A549 (cell line): Measurements from ENCODE around the gene NKX6-1. TPM values are rescaled to one million over a fixed set of nuclear protein-coding genes. Genes with fewer than 3 reads are reported as not detected.

ENCODE experiments used
- ATAC-seq, 2 experiments: fragments of 200-7000 bp in 1 of 2; fragments of >200 bp in 1 of 2; cut with Nextera tagmentation in 1 of 2; cut with Tn5 transposase in 1 of 2; 3 replicates each; pipeline versions ENCODE4 v1.8.0 to v1.9.1; 2018 to 2020; ENCODE audit warnings: mild to moderate bottlenecking in 1 of 2, moderate library complexity in 1 of 2
- CTCF ChIA-PET: fragments of 300-600 bp; sonication (Branson Sonifier 250); formaldehyde crosslinking; extraction: SDS; loops from one replicate; lab custom pipeline; 2021; ENCODE audit warnings: antibody characterized with exemption, inconsistent platforms; lab: Yijun Ruan, JAX
- POLR2A ChIA-PET: fragments of 350-600 bp; formaldehyde crosslinking; extraction: SDS; loops from one replicate; lab custom pipeline; 2021; ENCODE audit warnings: antibody characterized with exemption, inconsistent platforms; lab: Yijun Ruan, JAX
- DNase-seq, 2 experiments: peaks; one replicate each; pipeline versions ENCODE4 v3.0.0 to v3.0.0-alpha.2; 2011 to 2016; ENCODE audit warnings: low read depth in 1 of 2, low spot score in 1 of 2
- FAIRE-seq: peaks from 2 replicates; lab custom pipeline; 2011; peaks lifted over from hg19 to GRCh38; lab: Jason Lieb, UNC
- H3K27ac ChIP-seq, 2 experiments: fragments of >200 bp; sonication (Bioruptor Twin); formaldehyde crosslinking; 3 replicates each; pipeline ENCODE4 v1.5.1; 2016 to 2017
- H3K4me1 ChIP-seq: fragments of >200 bp; sonication (Bioruptor Twin); formaldehyde crosslinking; 3 replicates; pipeline ENCODE4 v1.6.1; 2016
- H3K4me2 ChIP-seq: fragments of >200 bp; sonication (Bioruptor Twin); formaldehyde crosslinking; 3 replicates; pipeline ENCODE4 v1.6.1; 2016
- H3K4me3 ChIP-seq: fragments of >200 bp; sonication (Bioruptor Twin); formaldehyde crosslinking; 3 replicates; pipeline ENCODE4 v1.5.1; 2016
- H3K9me3 ChIP-seq: fragments of >200 bp; sonication (Bioruptor Twin); formaldehyde crosslinking; 3 replicates; pipeline ENCODE4 v1.6.1; 2016
- BCL3 ChIP-seq: fragments of >200 bp; sonication (Bioruptor Twin); formaldehyde crosslinking; IDR thresholded peaks from 3 replicates; pipeline ENCODE4 v1.6.1; 2016
- BHLHE40 ChIP-seq: IDR thresholded peaks from 2 replicates; pipeline ENCODE4 v1.6.1; 2012; ENCODE audit warnings: low read depth, low read length, inconsistent platforms
- CEBPB ChIP-seq, 2 experiments: fragments of >200 bp in 1 of 2; sonication (Bioruptor Twin) in 1 of 2; formaldehyde crosslinking in 1 of 2; IDR thresholded peaks; 2 replicates each; pipeline ENCODE4 v1.6.1; 2012 to 2016
- CHD4 ChIP-seq: fragments of 200-600 bp; sonication (generic); IDR thresholded peaks from 2 replicates; pipeline ENCODE4 v1.6.1; 2016; ENCODE audit warnings: antibody characterized with exemption, mild to moderate bottlenecking, borderline replicate concordance
- E2F6 ChIP-seq: IDR thresholded peaks from 2 replicates; pipeline ENCODE4 v1.6.1; 2012; ENCODE audit warnings: low read depth, borderline replicate concordance
- ELK1 ChIP-seq: fragments of 150-350 bp; IDR thresholded peaks from 2 replicates; pipeline ENCODE4 v1.6.1; 2014; ENCODE audit warnings: low read depth, mild to moderate bottlenecking, low read length
- ESRRA ChIP-seq: fragments of 150-350 bp; IDR thresholded peaks from 2 replicates; pipeline ENCODE4 v1.6.1; 2014; ENCODE audit warnings: mild to moderate bottlenecking, low read length, borderline replicate concordance
- FOXS1 ChIP-seq: fragments of 250-450 bp; sonication (Bioruptor Pico); IDR thresholded peaks from 2 replicates; pipeline ENCODE4 v1.5.0; 2020; ENCODE audit warnings: mild to moderate bottlenecking, moderate library complexity
- HES2 ChIP-seq: fragments of >200 bp; sonication (Bioruptor Twin); formaldehyde crosslinking; IDR thresholded peaks from 2 replicates; pipeline ENCODE4 v1.6.1; 2016
- HOXA7 ChIP-seq: fragments of 250-450 bp; sonication (Bioruptor Pico); IDR thresholded peaks from 2 replicates; pipeline ENCODE4 v1.5.0; 2020; ENCODE audit warnings: mild to moderate bottlenecking, moderate library complexity
- HOXB5 ChIP-seq: fragments of 250-450 bp; sonication (Bioruptor Pico); IDR thresholded peaks from 2 replicates; pipeline ENCODE4 v1.5.0; 2020; ENCODE audit warnings: mild to moderate bottlenecking, moderate library complexity
- KDM1A ChIP-seq: fragments of 200-600 bp; sonication (generic); IDR thresholded peaks from 2 replicates; pipeline ENCODE4 v1.6.1; 2016; ENCODE audit warnings: low read depth, mild to moderate bottlenecking
- KDM5A ChIP-seq: fragments of 200-600 bp; sonication (generic); IDR thresholded peaks from 2 replicates; pipeline ENCODE4 v1.6.1; 2016; ENCODE audit warnings: antibody characterized with exemption, mild to moderate bottlenecking
- MAX ChIP-seq: IDR thresholded peaks from 2 replicates; pipeline ENCODE4 v1.6.1; 2012
- PBX3 ChIP-seq: IDR thresholded peaks from 2 replicates; pipeline ENCODE4 v1.6.1; 2012
- PHF8 ChIP-seq: fragments of 200-600 bp; sonication (generic); IDR thresholded peaks from 2 replicates; pipeline ENCODE4 v1.6.1; 2016; ENCODE audit warnings: low read depth, mild to moderate bottlenecking, antibody characterized with exemption, moderate library complexity, borderline replicate concordance
- POLR2A ChIP-seq: IDR thresholded peaks from 2 replicates; pipeline ENCODE4 v1.6.1; 2012; ENCODE audit warnings: mild to moderate bottlenecking, low read length
- POLR2AphosphoS2 ChIP-seq: conservative IDR thresholded peaks from 2 replicates; pipeline ENCODE4 v1.6.1; 2012; ENCODE audit warnings: low read length, improper control_type of control experiment, inconsistent platforms
- RAD21 ChIP-seq, 2 experiments: fragments of >200 bp in 1 of 2; sonication (Bioruptor Twin) in 1 of 2; formaldehyde crosslinking in 1 of 2; IDR thresholded peaks in 1 of 2; conservative IDR thresholded peaks in 1 of 2; 2 replicates in 1 of 2; 3 replicates in 1 of 2; pipeline ENCODE4 v1.6.1; 2012 to 2018; ENCODE audit warnings: inconsistent platforms in 1 of 2
- RARB ChIP-seq: fragments of 250-450 bp; sonication (Bioruptor Pico); IDR thresholded peaks from 2 replicates; pipeline ENCODE4 v1.8.0; 2021; ENCODE audit warnings: mild to moderate bottlenecking, moderate library complexity
- RCOR1 ChIP-seq: fragments of 150-350 bp; IDR thresholded peaks from 2 replicates; pipeline ENCODE4 v1.6.1; 2014; ENCODE audit warnings: antibody characterized with exemption, low read length, low read depth
- RNF2 ChIP-seq: fragments of 200-600 bp; sonication (generic); IDR thresholded peaks from 2 replicates; pipeline ENCODE4 v1.6.1; 2016; ENCODE audit warnings: low read depth, mild to moderate bottlenecking, antibody characterized with exemption, moderate library complexity, borderline replicate concordance
- WGBS: methylation state at CpG from one replicate; pipeline ENCODE4 v1.1.6; 2017; ENCODE audit errors: missing lambda C conversion rate; 5-methylcytosine and 5-hydroxymethylcytosine counted together
- polyA plus RNA-seq, 4 experiments: library from polyadenylated mRNA; depleted of rRNA in 3 of 4; stranded (reverse); fragments of >200 nt; fragmentation: RNase III in 1 of 4; extraction: RNeasy Plus Mini Kit Qiagen cat#74134 plus additional on column Dnase treatment in 1 of 4; gene quantifications; 2 replicates in 3 of 4; 3 replicates in 1 of 4; pipeline ENCODE4 v1.2.3, GENCODE V29; 2011 to 2017

The NKX6-1 gene
- polyA plus RNA-seq, 2 of the 4 experiments (the other 2 are of a cell fraction), result 0.13 to 0.28 TPM

GRCh38 chr4:84481860-84482245 lies 17.2 kb downstream of the NKX6-1 start:
- H3K9me3 ChIP-seq, result no peaks in the 10 kb centered on the region
- no peak overlapping the region for H3K27ac ChIP-seq
- 84% methylated on average over 20 of the region's 20 CpGs for WGBS
- TF ChIP-seq KDM1A (no peak), RAD21 (conservative IDR thresholded peaks at IDR 0.05 in 1 of 2, IDR thresholded peaks at IDR 0.05 in 1 of 2) (no peak), E2F6 (no peak), RARB (CRISPR knock-in tag) (no peak), HOXB5 (no peak), POLR2A (no peak), PBX3 (no peak), ESRRA (no peak), POLR2AphosphoS2 (no peak), MAX (no peak), ELK1 (no peak), CEBPB (IDR thresholded peaks at IDR 0.05) (no peak), CHD4 (no peak), RNF2 (no peak), BCL3 (no peak), RCOR1 (no peak), HOXA7 (no peak), PHF8 (no peak), KDM5A (no peak), HES2 (no peak)
- CTCF ChIA-PET, result no interaction called here
- no peaks in the 10 kb centered on the region for H3K4me1 ChIP-seq
- DNase-seq, result no peak
- H3K4me2 ChIP-seq, result no peak overlapping the region
- POLR2A ChIA-PET, result no interaction called here
- ATAC-seq, result no peak
- no peak overlapping the region for H3K4me3 ChIP-seq
- FAIRE-seq, result no peak

- Histone ChIP-seq H3K4me2 (no peak overlapping the region), H3K27ac (no peak overlapping the region), H3K4me3 (no peak overlapping the region), H3K9me3 (no peaks in the 10 kb centered on the region), H3K4me1 (no peaks in the 10 kb centered on the region)
- WGBS, result 89% methylated on average over 32 of the region's 45 CpGs
- DNase-seq (no peak), FAIRE-seq (no peak), ATAC-seq (no peak)
- TF ChIP-seq BHLHE40 (no peak), PBX3 (no peak), CEBPB (IDR thresholded peaks at IDR 0.05) (no peak), HOXB5 (no peak), FOXS1 (CRISPR knock-in tag) (no peak), RNF2 (no peak)
- ChIA-PET POLR2A (no interaction called here), CTCF (interaction anchor here (1.2 kb wide), 1 partner anchor 21 kb away, joined by 3 read pairs; no protein-coding TSS in a partner anchor)
These were observed 17.8 kb downstream of the NKX6-1 start for GRCh38 chr4:84481077-84481859.
